OCI-LY7 (cell line): ENCODE measurements around the gene KDM2A.

Experiments used
- EZH2phosphoT487 ChIP-seq: fragments of 200-600 bp; sonication (generic); IDR thresholded peaks from 2 replicates; pipeline ENCODE4 v1.6.1; 2018; ENCODE audit warnings: low read depth, borderline replicate concordance, mild to moderate bottlenecking, mixed run types, antibody characterized with exemption, low read length, moderate library complexity, mixed read lengths
- TF ChIP-seq, protein P1 (sequence below): fragments of 200-600 bp; sonication (generic); conservative IDR thresholded peaks from 2 replicates; pipeline ENCODE4 v1.5.1; 2014; ENCODE audit warnings: mild to moderate bottlenecking, antibody characterized with exemption, low read length, moderate library complexity, mixed read lengths

DNA sequence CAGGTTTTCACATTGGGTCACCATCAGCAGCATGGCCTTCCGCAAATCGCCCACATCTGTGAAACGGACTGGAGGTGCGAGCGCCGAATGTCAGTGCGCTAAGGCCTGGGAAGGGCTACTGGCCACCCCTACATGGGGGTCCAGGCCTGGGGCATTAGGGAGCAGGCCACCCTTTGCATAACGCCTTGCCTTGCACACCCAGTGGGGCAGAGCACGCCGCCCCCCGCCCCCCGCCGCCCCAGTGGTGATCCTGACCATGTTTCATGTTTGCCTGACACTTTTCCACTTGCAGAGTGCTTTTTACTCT, 149.9 kb downstream of the KDM2A start:
- TF ChIP-seq, protein P1, sequence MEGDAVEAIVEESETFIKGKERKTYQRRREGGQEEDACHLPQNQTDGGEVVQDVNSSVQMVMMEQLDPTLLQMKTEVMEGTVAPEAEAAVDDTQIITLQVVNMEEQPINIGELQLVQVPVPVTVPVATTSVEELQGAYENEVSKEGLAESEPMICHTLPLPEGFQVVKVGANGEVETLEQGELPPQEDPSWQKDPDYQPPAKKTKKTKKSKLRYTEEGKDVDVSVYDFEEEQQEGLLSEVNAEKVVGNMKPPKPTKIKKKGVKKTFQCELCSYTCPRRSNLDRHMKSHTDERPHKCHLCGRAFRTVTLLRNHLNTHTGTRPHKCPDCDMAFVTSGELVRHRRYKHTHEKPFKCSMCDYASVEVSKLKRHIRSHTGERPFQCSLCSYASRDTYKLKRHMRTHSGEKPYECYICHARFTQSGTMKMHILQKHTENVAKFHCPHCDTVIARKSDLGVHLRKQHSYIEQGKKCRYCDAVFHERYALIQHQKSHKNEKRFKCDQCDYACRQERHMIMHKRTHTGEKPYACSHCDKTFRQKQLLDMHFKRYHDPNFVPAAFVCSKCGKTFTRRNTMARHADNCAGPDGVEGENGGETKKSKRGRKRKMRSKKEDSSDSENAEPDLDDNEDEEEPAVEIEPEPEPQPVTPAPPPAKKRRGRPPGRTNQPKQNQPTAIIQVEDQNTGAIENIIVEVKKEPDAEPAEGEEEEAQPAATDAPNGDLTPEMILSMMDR: no peak
- TF ChIP-seq EZH2phosphoT487: no peak
